SH-SY5Y (cell line): ENCODE results near the gene KCNJ13.

ENCODE experiments used
- GATA2 ChIP-seq: IDR thresholded peaks from 2 replicates; pipeline ENCODE4 v1.6.1; 2011; ENCODE audit warnings: mild to moderate bottlenecking, low read depth, low read length
- GATA3 ChIP-seq: IDR thresholded peaks from 2 replicates; pipeline ENCODE4 v1.6.1; 2011; ENCODE audit warnings: low read depth, mild to moderate bottlenecking, low read length, moderate library complexity

DNA sequence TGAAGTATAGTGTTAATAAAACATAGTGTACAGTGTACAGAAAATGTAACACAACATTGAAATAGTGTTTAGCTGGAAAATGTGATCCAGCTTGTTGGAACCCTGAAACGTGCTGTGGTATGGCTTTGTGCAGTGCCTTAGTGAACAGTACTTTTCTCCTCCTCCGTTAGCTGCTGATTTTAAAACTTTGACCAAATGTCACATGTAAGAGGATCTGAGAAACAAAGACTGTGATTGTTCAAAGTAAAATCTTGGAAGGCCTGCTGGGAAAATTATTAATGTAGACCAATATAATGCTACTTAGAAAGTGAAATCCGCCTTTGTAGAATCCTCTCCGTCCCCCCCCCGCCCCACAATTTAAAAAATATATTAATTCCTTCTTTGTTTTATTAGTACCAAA is 911 bp upstream of the KCNJ13 start:
- no peak for TF ChIP-seq GATA2
- TF ChIP-seq GATA3, result no peak
